ENCODE results near the gene HK1. TPM values are rescaled to one million over a fixed set of nuclear protein-coding genes. Genes with fewer than 3 reads are reported as not detected.

Gene HK1
- total and polyA plus RNA-seq, 2 of the 4 experiments (the other 2 are of a cell fraction) = 53.7 to 90.5 TPM

- intact Hi-C loops (cut with micrococcal nuclease) (no loop called here), dilution Hi-C loops (cut with HindIII; ENCODE audit: low sequenced_read_pairs, unreplicated experiment) (no loop called here), in situ Hi-C loops (cut with MboI; ENCODE audit: low sequenced_read_pairs) (no loop called here)
- Histone ChIP-seq H3K27ac (ENCODE audit: insufficient read depth, low read length) (no peak overlapping the region), H3K14ac (replicated peaks; ENCODE audit: low read depth, low read length) (no peak overlapping the region), H3K4me1 (ENCODE audit: control insufficient read depth, insufficient read depth, low read length) (peaks cover 13% of the 10 kb centered on the region), H3K27me3 (ENCODE audit: control insufficient read depth, insufficient read depth, low read length) (no peaks in the 10 kb centered on the region), H2AFZ (replicated peaks; ENCODE audit: low read length, poor library complexity) (no peak overlapping the region), H4K8ac (ENCODE audit: low read depth in 2 of 2, low read length in 2 of 2) (no peak overlapping the region), H4K91ac (ENCODE audit: insufficient read depth, low read depth, low read length) (no peak overlapping the region), H2BK120ac (ENCODE audit: low read depth, low read length) (no peak overlapping the region), H3K4ac (ENCODE audit: low read depth, low read length) (no peak overlapping the region), H2BK20ac (ENCODE audit: low read depth, low read length) (no peak overlapping the region), H3K9me1 (ENCODE audit: insufficient read depth, low read length) (peaks cover 43% of the 10 kb centered on the region), H3K56ac (ENCODE audit: extremely low read depth, insufficient read depth, low read length) (no peak overlapping the region), H2BK15ac (ENCODE audit: low read depth, low read length) (no peak overlapping the region), H2AK9ac (replicated peaks; ENCODE audit: low read depth, low read length, poor library complexity) (no peak overlapping the region), H3K9me3 (ENCODE audit: control insufficient read depth, insufficient read depth, low read length) (no peaks in the 10 kb centered on the region), H3K36me3 (ENCODE audit: control insufficient read depth, insufficient read depth, low read length) (peaks cover 2% of the 10 kb centered on the region), H4K20me1 (ENCODE audit: insufficient read depth, low read length) (peaks cover 61% of the 10 kb centered on the region), H3K4me2 (ENCODE audit: low read depth, low read length) (no peak overlapping the region), H3K9ac (ENCODE audit: low read depth, low read length) (no peak overlapping the region), H3K79me1 (ENCODE audit: low read depth in 1 of 2, low read length in 2 of 2) (peaks cover 36 to 80% of the 10 kb centered on the region in 2 experiments), H2AK5ac (ENCODE audit: low read depth, low read length) (no peak overlapping the region), H3K18ac (ENCODE audit: low read depth, low read length) (no peak overlapping the region), H2BK5ac (ENCODE audit: low read depth, low read length, poor library complexity, severe bottlenecking) (no peak overlapping the region), H4K5ac (ENCODE audit: low read depth, low read length) (no peak overlapping the region), H3K4me3 (ENCODE audit: insufficient read depth, low read depth, low read length) (no peak overlapping the region), H3K23ac (ENCODE audit: low read depth, low read length) (peak overlapping the region; percentile 51; the same call in 1 of the 2 replicates)
- BruUV-seq (replicated peaks) = no TSS peak
- DNase-seq = no peak
- ATAC-seq (ENCODE audit: low read depth) = no peak
- CTCF ChIA-PET = no interaction called here
- POLR2A ChIA-PET (ENCODE audit: unreplicated experiment) = no interaction called here
- WGBS, 2 experiments (ENCODE audit: extremely low coverage in 2 of 2, insufficient read length in 1 of 2) = 80% methylated on average over 1 of the region's 3 CpGs; no CpG with 5 or more reads in 1 of the 2 experiments
- TF ChIP-seq POLR2A (IDR thresholded peaks at IDR 0.05; ENCODE audit: low read depth, low read length) (no peak), MAFK (IDR thresholded peaks at IDR 0.05; ENCODE audit: low read depth, low read length) (no peak), MAZ (IDR thresholded peaks at IDR 0.05; ENCODE audit: borderline replicate concordance, low read depth, low read length) (no peak), RCOR1 (IDR thresholded peaks at IDR 0.05; ENCODE audit: insufficient replicate concordance, low read length) (no peak), RAD21 (IDR thresholded peaks at IDR 0.05; ENCODE audit: low read length) (no peak), NFE2L2 (IDR thresholded peaks at IDR 0.05; ENCODE audit: low read depth, low read length) (no peak), RFX5 (IDR thresholded peaks at IDR 0.05; ENCODE audit: low read depth, low read length) (no peak), CEBPB (IDR thresholded peaks at IDR 0.05; ENCODE audit: low read depth, low read length) (no peak), MXI1 (IDR thresholded peaks at IDR 0.05; ENCODE audit: borderline replicate concordance, low read depth, low read length) (no peak), SMC3 (IDR thresholded peaks at IDR 0.05; ENCODE audit: low read depth, low read length) (no peak), BHLHE40 (IDR thresholded peaks at IDR 0.05; ENCODE audit: low read depth, low read length) (no peak), FOS (IDR thresholded peaks at IDR 0.05; ENCODE audit: low read depth, low read length) (no peak), CHD1 (IDR thresholded peaks at IDR 0.05; ENCODE audit: low read depth, low read length) (no peak)
- TF ChIP-seq, protein P1, sequence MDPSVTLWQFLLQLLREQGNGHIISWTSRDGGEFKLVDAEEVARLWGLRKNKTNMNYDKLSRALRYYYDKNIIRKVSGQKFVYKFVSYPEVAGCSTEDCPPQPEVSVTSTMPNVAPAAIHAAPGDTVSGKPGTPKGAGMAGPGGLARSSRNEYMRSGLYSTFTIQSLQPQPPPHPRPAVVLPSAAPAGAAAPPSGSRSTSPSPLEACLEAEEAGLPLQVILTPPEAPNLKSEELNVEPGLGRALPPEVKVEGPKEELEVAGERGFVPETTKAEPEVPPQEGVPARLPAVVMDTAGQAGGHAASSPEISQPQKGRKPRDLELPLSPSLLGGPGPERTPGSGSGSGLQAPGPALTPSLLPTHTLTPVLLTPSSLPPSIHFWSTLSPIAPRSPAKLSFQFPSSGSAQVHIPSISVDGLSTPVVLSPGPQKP (IDR thresholded peaks at IDR 0.05; ENCODE audit: borderline replicate concordance, low read depth, low read length) = no peak
- TF ChIP-seq, protein P2, sequence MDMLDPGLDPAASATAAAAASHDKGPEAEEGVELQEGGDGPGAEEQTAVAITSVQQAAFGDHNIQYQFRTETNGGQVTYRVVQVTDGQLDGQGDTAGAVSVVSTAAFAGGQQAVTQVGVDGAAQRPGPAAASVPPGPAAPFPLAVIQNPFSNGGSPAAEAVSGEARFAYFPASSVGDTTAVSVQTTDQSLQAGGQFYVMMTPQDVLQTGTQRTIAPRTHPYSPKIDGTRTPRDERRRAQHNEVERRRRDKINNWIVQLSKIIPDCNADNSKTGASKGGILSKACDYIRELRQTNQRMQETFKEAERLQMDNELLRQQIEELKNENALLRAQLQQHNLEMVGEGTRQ (IDR thresholded peaks at IDR 0.05; ENCODE audit: low read depth, low read length) = no peak
- TF ChIP-seq, protein P3, sequence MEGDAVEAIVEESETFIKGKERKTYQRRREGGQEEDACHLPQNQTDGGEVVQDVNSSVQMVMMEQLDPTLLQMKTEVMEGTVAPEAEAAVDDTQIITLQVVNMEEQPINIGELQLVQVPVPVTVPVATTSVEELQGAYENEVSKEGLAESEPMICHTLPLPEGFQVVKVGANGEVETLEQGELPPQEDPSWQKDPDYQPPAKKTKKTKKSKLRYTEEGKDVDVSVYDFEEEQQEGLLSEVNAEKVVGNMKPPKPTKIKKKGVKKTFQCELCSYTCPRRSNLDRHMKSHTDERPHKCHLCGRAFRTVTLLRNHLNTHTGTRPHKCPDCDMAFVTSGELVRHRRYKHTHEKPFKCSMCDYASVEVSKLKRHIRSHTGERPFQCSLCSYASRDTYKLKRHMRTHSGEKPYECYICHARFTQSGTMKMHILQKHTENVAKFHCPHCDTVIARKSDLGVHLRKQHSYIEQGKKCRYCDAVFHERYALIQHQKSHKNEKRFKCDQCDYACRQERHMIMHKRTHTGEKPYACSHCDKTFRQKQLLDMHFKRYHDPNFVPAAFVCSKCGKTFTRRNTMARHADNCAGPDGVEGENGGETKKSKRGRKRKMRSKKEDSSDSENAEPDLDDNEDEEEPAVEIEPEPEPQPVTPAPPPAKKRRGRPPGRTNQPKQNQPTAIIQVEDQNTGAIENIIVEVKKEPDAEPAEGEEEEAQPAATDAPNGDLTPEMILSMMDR (conservative IDR thresholded peaks at IDR 0.05; ENCODE audit: low read depth, low read length) = no peak
Measured at GRCh38 chr10:69329721-69330178, 51.5 kb downstream of the HK1 start.
